HepG2 (cell line): Measurements from ENCODE around the gene FAM222B. TPM values are rescaled to one million over a fixed set of nuclear protein-coding genes. Genes with fewer than 3 reads are reported as not detected.

Source experiments
- CSRNP2 ChIP-seq: sonication (generic); formaldehyde crosslinking; conservative IDR thresholded peaks from 2 replicates; pipeline ENCODE4 v1.8.0; 2022; ENCODE audit warnings: low read depth, missing genetic modification reagents
- MLLT10 ChIP-seq: sonication (generic); formaldehyde crosslinking; IDR thresholded peaks from 2 replicates; pipeline ENCODE4 v1.4.0; 2020; ENCODE audit warnings: missing genetic modification reagents
- TCF12 ChIP-seq, 2 experiments: fragments of 450-650 bp in 1 of 2; sonication (generic) in 1 of 2; formaldehyde crosslinking in 1 of 2; IDR thresholded peaks; 2 replicates each; pipeline versions ENCODE4 v1.6.1 to v1.8.0; 2017 to 2022; ENCODE audit warnings: antibody characterized with exemption in 1 of 2, mild to moderate bottlenecking in 1 of 2, missing genetic modification reagents in 1 of 2, moderate library complexity in 1 of 2
- ZBTB34 ChIP-seq: sonication (generic); formaldehyde crosslinking; IDR thresholded peaks from 2 replicates; pipeline ENCODE4 v1.8.0; 2022; ENCODE audit warnings: mild to moderate bottlenecking, missing genetic modification reagents
- polyA plus RNA-seq, 8 experiments: library from polyadenylated mRNA; depleted of rRNA in 3 of 8; stranded (reverse) in 7 of 8; unstranded in 1 of 8; fragments of >200 nt; fragmentation: Illumina TruSeq in 4 of 8; extraction: Trizol in 4 of 8; gene quantifications; 2 replicates each; pipeline versions ENCODE4 v1.2.1 to v1.2.3, GENCODE V29; 2011 to 2016; ENCODE audit warnings: low read depth in 4 of 8, missing spikeins in 1 of 8, mixed read lengths in 1 of 8; ENCODE audit not compliant: insufficient read depth in 1 of 8
- total RNA-seq, 5 experiments: library from RNA; depleted of rRNA; stranded (reverse); fragments of >200 nt; fragmentation: Illumina TruSeq; extraction: Trizol; gene quantifications; 2 replicates each; pipeline ENCODE4 v1.2.3, GENCODE V29; 2016; ENCODE audit warnings: low read depth in 1 of 5
- TF ChIP-seq, protein P1 (sequence below): IDR thresholded peaks from 2 replicates; pipeline ENCODE4 v1.6.1; 2016; ENCODE audit warnings: low read depth
- TF ChIP-seq, protein P2 (sequence below): IDR thresholded peaks from 2 replicates; pipeline ENCODE4 v1.6.1; 2016; ENCODE audit warnings: missing genetic modification reagents, missing compliant biosample characterization

Gene FAM222B
- total and polyA plus RNA-seq, 2 of the 13 experiments (the other 11 are each of a cell fraction or from before 2014, with no cell fraction given) = 3.5 to 7.3 TPM

DNA sequence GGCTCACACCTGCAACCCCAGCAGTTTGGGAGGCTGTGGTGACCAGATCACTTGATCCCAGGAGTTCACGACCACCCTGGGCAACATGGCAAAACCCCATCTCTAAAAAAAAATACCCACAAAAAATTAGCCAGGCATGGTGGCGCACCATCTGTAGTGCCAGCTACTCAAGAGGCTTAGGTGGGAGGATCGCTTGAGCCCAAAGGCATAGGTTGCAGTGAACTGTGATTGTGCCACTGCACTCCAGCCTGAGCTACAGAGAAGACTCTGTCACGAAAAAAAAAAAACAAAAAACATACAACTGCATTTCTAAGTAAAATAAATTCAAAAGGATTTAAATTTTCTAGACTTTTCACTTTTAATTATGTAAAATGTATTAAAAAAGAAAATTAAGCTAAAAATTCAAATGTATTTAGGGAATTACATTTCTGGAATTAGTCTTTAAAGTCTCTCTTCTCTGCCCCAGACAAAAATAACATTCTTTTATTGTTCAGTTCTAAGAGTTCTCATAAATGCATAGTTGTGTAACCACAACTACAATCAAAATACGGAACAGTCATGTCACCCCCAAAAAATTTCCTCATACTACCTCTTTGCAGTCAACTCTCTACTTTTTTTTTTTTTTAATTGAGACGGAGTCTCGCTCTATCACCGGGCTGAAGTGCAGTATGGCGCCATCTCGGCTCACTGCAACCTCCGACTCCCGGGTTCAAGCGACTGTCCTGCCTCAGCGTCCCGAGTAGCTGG is 14.1 kb downstream of the FAM222B start (continued):
- TF ChIP-seq, protein P1, sequence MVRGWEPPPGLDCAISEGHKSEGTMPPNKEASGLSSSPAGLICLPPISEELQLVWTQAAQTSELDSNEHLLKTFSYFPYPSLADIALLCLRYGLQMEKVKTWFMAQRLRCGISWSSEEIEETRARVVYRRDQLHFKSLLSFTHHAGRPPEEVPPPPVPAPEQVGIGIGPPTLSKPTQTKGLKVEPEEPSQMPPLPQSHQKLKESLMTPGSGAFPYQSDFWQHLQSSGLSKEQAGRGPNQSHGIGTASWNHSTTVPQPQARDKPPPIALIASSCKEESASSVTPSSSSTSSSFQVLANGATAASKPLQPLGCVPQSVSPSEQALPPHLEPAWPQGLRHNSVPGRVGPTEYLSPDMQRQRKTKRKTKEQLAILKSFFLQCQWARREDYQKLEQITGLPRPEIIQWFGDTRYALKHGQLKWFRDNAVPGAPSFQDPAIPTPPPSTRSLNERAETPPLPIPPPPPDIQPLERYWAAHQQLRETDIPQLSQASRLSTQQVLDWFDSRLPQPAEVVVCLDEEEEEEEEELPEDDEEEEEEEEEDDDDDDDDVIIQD (CRISPR knock-in tag) = no peak
- TF ChIP-seq MLLT10 (CRISPR knock-in tag) (no peak), TCF12 (IDR thresholded peaks at IDR 0.05) (no peak), TCF12 (CRISPR knock-in tag; IDR thresholded peaks at IDR 0.05) (no peak), CSRNP2 (CRISPR knock-in tag) (no peak), ZBTB34 (CRISPR knock-in tag) (no peak)
- TF ChIP-seq, protein P2, sequence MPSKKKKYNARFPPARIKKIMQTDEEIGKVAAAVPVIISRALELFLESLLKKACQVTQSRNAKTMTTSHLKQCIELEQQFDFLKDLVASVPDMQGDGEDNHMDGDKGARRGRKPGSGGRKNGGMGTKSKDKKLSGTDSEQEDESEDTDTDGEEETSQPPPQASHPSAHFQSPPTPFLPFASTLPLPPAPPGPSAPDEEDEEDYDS (CRISPR knock-in tag) = no peak
